GM18909 (cell line): ENCODE measurements around the gene CYTH3.
"Not testable (repeated sequence)": the region's sequence is repeated elsewhere in the genome, so short reads cannot be mapped to it uniquely, and the experiment has no call there.

ENCODE experiments used
- ATAC-seq: cut with Tn5 transposase; IDR thresholded peaks from one replicate; pipeline ENCODE4 v1.9.1; 2021; ENCODE audit warnings: mild to moderate bottlenecking; ENCODE audit not compliant: unreplicated experiment, poor library complexity

CYTH3 gene

GRCh38 chr7:6158424-6159096, 113.9 kb downstream of the CYTH3 start:
- ATAC-seq = no peak

GRCh38 chr7:6157685-6158423, 114.6 kb downstream of the CYTH3 start:
- no peak for ATAC-seq

- no peak for ATAC-seq
These were observed 115.7 kb downstream of the CYTH3 start for GRCh38 chr7:6156734-6157133.

GRCh38 chr7:6155596-6155995, 116.8 kb downstream of the CYTH3 start:
- no peak for ATAC-seq

GRCh38 chr7:6154542-6155404, 117.7 kb downstream of the CYTH3 start:
- no peak for ATAC-seq

- no peak for ATAC-seq
These were observed 118.5 kb downstream of the CYTH3 start for GRCh38 chr7:6153646-6154541.

GRCh38 chr7:6151994-6152735, 120.3 kb downstream of the CYTH3 start:
- ATAC-seq = no peak

GRCh38 chr7:6151527-6151926, 120.9 kb downstream of the CYTH3 start:
- ATAC-seq = not testable (repeated sequence)

- ATAC-seq = no peak
These were observed 122.4 kb downstream of the CYTH3 start for GRCh38 chr7:6149996-6150395.

- no peak for ATAC-seq
These were observed 123.6 kb downstream of the CYTH3 start for GRCh38 chr7:6148724-6149360.

- ATAC-seq = no peak
These were observed 124.8 kb downstream of the CYTH3 start for GRCh38 chr7:6147627-6148026.

GRCh38 chr7:6146666-6147065, 125.8 kb downstream of the CYTH3 start:
- no peak for ATAC-seq

GRCh38 chr7:6143997-6144396, 128.4 kb downstream of the CYTH3 start:
- no peak for ATAC-seq

GRCh38 chr7:6142871-6143380, 129.5 kb downstream of the CYTH3 start:
- no peak for ATAC-seq

- ATAC-seq = no peak
These were observed 133.0 kb downstream of the CYTH3 start for GRCh38 chr7:6139189-6139996.

- no peak for ATAC-seq
These were observed 135.9 kb downstream of the CYTH3 start for GRCh38 chr7:6136475-6136874.

GRCh38 chr7:6133249-6133648, 139.2 kb downstream of the CYTH3 start:
- no peak for ATAC-seq
